ENCODE data around the gene ALOX15B.

DNA sequence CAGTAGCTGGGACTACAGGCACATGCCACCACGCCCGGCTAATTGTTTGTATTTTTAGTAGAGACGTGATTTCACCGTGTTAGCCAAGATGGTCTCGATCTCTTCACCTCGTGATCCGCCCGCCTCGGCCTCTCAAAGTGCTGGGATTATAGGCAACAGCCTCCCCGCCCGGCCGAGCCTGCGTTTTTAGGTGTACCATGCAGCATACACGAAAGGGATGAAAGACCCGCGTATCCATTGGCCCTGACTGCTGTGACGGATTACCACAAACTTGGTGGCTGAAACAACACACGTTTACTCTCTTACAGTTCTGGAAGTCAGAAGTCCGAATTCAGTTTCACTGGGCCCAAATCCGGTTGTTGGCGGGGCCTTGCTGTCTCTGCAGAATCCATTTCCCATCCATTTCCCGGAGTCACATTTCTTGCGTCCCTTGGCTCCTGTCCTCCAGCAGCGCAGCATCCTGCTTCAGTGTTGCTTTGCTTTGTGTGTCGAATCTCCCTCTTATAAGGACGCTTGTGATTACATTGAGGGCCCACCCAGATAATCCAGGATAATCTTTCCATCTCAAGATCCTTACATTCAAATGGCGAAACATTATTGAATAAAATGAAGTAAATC lies 44.8 kb upstream of the ALOX15B start:
- TF ChIP-seq, protein P1, sequence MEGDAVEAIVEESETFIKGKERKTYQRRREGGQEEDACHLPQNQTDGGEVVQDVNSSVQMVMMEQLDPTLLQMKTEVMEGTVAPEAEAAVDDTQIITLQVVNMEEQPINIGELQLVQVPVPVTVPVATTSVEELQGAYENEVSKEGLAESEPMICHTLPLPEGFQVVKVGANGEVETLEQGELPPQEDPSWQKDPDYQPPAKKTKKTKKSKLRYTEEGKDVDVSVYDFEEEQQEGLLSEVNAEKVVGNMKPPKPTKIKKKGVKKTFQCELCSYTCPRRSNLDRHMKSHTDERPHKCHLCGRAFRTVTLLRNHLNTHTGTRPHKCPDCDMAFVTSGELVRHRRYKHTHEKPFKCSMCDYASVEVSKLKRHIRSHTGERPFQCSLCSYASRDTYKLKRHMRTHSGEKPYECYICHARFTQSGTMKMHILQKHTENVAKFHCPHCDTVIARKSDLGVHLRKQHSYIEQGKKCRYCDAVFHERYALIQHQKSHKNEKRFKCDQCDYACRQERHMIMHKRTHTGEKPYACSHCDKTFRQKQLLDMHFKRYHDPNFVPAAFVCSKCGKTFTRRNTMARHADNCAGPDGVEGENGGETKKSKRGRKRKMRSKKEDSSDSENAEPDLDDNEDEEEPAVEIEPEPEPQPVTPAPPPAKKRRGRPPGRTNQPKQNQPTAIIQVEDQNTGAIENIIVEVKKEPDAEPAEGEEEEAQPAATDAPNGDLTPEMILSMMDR (IDR thresholded peaks at IDR 0.05; ENCODE audit: low read depth, low read length) = no peak
- no peak for TF ChIP-seq EZH2phosphoT487 (IDR thresholded peaks at IDR 0.05; ENCODE audit: low read depth)
